GM18909 (cell line): ENCODE results near the gene TTLL4.
"Not testable (repeated sequence)": the region's sequence is repeated elsewhere in the genome, so short reads cannot be mapped to it uniquely, and the experiment has no call there.

Experiments
- ATAC-seq: cut with Tn5 transposase; IDR thresholded peaks from one replicate; pipeline ENCODE4 v1.9.1; 2021; ENCODE audit warnings: mild to moderate bottlenecking; ENCODE audit not compliant: unreplicated experiment, poor library complexity

The TTLL4 gene

DNA sequence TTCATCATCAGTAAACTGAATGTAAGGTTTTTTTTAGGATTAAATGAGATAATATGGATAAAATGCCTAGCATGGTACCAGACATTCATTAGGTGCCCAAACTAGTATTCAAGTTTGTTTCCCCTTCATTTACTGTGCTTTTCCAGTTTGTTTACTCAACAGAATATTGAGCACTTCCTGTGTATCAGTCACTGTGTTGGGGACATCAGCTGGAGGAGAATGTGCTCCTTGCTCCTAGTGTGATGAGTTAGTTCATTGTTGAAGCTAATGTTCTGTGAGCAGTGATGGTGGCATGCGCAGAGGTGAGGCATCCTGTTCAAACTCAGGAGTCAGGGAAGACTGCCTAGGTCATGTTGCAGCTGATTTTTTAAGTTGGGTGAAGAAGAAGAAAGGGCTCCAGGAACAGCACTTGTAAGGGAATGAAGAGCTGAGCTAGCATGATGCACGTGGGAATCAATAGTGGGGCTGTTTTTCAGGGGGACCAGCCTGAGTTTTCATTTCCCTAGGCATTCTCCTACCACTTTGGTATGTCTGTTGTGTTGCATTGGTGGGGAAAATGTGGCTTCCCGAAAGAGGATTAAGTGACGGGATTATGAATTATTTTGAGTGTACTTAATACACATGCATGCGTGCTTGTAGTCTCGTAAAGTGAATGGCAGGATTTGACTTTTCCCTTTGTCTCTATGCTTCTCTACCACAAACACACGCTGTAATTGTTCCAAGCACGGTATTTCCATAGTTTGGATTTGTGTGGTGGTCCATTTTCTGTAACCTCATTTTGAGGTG, 23.7 kb downstream of the TTLL4 start:
- ATAC-seq, result no peak

DNA sequence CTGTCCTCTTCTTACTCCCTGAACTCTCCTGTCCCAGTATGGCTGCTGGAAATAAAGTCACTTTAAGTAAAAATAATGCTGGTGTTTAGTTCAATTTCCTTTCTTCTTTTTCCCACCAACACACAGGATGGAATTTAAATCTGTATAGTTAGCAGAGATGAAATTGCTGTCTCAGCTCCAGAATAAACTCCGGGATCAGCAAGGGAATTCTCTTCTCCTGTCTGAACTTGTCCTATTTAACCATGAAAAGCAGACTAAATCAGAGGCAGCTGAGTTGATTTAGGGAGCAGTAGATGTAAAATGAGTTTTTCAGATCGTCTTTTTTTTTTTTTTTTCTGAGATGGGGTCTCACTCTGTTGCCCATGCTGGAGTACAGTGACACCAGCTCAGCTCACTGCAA, 25.9 kb downstream of the TTLL4 start:
- no peak for ATAC-seq

DNA sequence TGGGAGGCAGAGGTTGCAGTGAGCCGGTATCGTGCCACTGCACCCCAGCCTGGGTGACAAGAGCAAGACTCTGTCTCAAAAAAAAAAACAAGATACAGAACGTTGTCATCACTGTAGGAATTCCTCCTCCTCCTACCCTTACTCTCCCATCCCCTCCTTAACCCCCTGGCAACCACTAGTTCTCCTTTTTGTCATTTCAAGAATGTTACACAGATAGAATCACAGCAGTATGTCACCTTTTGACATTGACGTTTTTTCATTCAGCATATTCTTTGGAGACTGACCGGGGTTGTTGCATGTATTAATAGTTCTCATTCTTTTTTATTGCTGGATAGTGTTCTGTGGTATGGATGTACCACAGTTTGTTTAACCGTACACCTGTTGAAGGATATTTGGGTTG, 32.4 kb downstream of the TTLL4 start:
- no peak for ATAC-seq

DNA sequence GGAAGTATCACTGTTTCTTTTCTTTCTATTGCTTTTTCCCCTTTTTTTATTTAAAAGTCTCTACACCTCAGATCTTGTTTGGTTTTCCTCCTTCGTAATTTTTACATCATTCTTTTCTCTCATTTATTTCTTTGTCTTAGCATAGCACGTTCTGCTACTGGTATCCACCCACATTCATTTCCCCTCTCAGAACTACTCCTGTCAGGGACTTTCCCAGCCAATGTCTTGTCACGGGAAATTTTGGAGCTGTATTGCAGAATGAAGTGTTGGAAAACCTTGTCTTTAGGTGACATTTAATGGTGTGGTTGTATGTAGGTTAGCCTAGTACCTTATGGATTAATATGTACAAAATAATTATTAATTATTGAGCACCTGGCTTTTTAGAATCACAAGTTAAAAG, 34.0 kb downstream of the TTLL4 start:
- ATAC-seq, result no peak

DNA sequence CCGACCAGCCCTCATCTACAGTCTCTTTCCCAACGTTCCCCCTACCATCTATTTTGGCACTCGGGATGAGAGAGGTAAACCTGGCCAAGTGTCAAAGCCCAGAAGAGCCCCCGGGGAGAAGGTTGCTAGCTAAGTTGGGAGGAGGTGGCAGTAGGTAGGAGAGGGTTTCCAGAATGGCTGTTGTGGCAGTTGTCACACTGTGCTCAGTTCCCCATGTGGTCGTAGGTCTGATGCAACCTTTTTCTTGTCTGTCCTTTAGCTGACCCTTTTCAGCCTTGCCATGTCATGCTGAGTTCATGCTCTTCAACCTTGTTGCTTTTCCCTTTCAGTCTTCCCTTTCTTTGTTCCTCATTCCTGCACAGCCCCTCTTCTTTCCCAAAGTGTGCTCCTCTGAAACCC, 34.5 kb downstream of the TTLL4 start:
- ATAC-seq, result no peak

DNA sequence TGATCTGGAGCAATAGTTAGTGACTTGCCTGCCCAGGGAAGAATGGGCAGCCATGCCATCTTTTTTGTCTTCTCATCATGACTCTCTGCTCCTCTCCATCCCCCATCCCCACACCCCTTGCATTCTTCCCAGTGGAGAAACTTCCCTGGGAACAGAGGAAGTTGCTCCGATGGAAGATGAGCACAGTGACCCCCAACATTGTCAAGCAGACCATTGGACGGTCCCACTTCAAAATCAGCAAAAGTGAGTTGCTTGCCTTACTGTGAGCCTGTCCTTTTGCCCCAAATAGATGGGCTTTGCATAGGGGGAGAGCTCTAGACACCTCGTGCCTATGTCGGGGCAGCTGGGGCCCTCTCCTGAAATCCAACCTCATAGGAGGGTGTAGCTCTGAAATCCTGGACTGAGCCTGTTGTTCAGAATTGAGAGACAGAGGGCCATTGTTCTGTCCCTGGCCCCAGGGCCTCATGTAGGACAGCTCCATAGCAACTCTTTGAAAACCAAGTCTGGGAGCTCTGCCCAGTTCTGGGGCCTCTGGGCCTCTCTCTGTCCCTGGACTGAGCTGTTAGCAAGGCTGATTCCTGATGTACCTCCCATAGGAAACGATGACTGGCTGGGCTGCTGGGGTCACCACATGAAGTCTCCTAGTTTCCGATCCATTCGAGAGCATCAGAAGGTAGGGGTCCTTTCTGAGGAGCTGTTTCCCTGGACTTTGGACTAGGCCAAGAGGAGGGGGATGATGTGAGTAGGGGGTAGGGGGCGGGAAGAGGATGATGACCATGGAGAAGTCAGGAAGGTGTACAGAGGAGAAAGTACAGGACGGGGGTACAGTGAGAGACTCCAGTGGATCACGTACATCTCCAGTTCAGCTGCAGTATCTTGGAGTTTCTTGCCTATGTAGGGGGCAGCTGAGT, 35.2 kb downstream of the TTLL4 start:
- no peak for ATAC-seq

DNA sequence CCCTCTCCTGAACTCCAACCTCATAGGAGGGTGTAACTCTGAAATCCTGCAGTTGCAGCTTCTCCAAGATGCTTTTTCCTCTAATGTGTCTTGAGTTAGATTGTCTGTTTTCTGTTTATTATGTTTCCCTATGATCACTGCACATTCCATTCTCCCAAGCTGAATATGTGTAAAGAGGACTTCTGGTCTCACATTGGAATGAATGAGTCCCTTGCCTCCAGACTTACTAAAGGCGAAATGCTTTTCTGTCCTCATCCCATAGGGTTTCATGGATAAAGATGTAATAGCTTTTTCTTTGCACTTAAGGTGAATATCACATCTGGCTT, 35.8 kb downstream of the TTLL4 start:
- ATAC-seq, result no peak

DNA sequence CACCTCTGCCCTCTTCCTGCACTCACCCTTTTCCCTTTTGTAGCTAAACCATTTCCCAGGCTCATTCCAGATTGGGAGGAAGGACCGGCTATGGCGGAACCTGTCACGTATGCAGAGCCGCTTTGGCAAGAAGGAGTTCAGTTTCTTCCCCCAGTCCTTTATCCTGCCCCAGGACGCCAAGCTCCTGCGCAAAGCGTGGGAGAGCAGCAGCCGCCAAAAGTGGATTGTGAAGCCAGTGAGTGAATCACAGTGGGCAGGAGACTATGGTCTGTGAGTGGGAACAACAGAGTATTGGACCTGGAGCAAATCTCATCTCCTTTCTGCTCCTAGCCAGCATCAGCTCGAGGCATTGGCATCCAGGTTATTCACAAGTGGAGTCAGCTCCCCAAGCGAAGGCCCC, 36.3 kb downstream of the TTLL4 start:
- ATAC-seq, result no peak

DNA sequence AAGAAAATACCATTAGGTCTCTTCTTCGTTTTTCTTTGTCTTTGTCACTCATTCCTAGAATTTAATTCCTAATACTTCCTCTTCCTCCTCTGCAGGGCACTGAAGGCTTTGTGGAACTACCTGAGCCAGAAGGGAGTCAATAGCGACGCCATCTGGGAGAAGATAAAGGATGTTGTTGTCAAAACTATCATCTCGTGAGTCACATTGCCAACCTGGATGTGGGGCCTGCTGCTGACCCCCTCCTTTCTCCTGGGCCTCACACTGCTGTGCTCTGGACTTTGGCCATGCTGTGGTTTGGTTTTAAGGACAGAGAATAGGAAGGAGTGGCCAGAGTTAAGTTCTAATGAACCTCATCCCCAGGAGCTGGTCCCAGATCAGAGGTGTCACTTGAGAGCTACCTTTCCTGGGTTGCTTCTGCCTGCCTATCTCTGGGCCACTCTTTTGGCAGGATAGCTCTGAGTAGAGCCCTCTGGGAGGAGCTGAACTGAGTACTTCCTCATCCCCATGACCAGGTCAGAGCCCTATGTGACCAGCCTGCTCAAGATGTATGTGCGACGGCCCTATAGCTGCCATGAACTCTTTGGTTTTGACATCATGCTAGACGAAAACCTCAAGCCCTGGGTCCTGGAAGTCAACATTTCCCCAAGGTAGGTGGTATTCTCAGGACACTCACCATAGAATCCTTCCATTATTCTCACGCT, 38.3 kb downstream of the TTLL4 start:
- no peak for ATAC-seq

DNA sequence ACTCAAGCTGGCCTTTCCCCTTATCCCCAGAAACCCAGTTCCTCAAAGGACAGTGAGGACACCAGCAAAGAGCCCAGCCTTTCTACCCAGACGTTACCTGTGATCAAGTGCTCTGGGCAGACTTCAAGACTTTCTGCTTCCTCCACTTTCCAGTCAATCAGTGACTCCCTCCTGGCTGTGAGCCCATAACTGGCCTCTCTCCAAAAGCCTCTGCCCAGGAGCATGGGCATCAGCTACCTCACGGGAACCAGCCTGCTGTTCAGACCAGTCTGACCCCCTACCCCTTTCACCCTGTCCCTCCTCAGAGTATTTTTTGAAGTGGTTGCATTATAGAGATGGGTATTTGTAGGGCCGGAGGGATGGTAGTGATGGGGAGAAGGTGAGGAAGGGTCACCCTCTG, 43.6 kb downstream of the TTLL4 start:
- no peak for ATAC-seq

DNA sequence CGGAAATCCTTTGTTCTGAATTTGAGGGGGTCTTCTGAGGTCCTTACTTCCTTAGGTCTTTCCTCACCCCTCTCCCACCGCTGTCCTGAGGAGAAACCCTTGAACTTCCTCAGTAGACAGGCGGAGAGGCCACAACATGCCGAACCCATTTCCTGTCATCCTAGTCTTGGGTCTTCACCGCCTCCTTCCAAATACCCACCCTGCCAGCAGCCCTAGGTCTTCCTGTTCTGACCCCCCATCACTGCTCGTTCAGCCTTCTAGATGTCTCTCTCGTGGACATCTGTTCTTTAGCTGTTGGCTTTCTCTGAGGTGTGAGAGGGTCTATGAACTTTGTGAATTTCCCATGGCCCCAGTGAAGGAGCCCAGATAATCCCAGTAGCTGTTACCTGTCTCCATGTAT, 44.1 kb downstream of the TTLL4 start:
- no peak for ATAC-seq

DNA sequence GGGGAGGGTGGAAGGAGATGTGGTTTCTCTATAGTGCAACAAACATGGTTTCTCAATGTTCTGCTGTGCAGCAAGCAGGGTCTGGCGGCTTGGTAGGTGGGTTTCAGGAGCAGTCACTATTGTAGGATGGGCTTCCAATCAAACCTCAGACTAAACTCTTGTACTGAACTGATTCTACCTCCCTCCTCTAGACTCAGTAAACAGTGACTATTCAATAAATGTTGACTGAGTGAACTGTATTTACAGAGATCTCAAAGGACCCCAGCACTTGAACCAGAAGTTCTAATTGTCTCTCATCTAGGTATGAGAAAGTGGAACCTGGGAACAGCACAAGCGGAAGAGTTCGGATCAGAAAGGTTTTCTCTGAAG, 44.5 kb downstream of the TTLL4 start:
- ATAC-seq, result no peak

DNA sequence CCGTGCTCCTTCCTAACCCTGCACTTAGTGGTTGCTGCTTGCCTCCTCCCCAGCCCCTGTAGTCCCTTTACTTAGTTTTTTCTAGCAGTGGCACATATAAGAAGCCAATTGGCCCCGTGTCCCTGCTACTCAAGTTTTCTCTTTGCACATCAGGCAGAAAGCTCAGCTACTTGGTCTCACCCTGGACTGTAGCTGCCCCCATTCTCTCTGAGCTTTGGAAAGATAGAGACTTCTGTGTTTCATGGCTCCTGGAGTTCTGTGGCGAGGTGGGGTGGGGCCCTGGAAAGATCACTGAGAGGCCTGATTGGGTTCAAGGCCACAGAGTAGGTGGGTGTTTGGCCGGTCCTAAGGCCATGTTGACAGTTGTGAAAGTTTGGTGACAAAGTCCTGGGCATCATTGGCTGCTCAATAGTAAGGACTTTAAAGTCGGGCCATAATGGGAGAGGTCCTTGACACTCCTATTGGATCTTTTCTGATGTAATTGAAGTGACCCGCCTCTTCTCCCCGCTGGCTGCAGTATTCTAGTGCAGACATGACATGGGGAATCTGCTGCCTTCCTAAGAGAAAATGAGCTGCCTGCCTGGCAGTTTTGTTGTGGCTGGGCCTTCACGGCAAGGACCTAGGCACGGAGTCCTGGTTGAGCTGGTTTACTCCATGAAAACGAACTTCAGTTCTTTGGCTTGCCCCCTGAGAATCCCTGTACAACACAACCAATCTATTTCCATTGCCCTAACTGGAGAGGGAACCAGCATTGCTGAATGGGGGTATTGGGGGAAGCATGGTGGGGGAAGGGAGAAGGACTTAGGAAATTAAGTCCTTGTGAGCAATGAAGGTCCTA, 45.2 kb downstream of the TTLL4 start:
- no peak for ATAC-seq

DNA sequence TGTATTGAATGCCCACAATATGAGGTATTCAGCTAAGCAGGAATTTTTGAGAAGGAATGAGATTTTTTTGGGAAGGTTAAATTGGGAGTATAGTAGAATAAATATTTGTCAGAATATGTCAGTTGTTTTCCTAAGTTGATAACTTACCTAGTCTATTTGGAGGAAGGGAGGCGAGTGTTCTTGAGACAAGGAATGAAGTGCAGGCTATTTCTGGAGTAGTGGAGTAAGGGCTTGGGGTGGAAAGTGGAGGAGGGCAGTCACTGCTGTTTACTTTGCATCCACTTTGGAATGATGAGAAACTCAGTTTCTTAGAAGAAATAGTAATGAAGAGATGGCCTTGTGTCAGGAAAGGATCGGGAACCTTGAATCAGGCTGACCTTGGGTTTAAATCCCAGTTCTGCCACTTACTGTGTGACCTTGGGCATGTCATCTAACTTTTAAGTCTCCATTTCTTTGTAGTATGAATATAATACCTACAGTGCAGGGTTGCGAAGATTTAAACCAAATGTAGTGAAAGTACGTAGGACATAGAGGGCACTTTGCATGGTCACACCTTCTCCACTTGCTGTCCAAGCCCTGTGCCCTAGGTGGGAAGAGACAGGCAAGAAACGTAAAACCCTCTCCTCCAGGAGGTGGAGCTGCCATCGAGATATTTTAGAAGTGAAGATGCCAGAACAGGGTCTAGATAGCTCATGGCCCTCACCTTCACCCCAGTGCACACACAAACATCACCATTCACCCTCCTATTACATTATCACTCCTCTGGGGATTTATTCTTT, 46.2 kb downstream of the TTLL4 start:
- ATAC-seq, result no peak

DNA sequence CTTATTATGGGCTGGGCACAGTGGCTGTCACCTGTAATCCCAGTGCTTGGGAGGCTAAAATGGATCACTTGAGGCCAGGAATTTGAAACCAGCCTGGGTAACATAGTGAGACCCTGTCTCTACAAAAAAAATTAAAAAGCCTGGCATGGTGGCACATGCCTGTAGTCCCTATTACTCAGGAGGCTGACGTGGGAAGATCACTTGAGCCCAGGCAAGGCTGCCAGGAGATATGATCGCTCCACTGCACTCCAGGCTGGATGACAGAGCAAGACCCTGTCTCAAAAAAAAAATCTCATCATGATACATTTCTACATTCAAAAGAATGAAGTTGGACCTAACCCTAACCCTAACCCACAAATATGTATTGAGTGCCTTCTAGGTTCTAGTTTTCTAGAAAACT, 51.2 kb downstream of the TTLL4 start:
- ATAC-seq, result no peak

DNA sequence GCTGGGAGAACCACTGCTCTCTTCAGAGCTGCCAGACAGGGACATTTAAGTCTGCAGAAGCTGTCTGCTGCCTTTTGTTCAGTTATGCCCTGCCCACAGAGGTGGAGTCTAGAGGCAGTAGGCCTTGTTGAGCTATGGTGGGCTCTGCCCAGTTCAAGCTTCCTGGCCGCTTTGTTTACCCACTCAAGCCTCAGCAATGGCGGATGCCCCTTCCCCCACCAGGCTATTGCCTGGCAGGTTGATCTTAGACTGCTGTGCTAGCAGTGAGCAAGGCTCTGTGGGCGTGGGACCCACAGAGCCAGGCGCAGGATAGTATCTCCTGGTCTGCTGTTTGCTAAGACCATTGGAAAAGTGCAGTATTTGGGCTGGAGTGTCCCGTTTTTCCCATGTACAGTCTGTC, 62.1 kb downstream of the TTLL4 start:
- not testable (repeated sequence) for ATAC-seq

DNA sequence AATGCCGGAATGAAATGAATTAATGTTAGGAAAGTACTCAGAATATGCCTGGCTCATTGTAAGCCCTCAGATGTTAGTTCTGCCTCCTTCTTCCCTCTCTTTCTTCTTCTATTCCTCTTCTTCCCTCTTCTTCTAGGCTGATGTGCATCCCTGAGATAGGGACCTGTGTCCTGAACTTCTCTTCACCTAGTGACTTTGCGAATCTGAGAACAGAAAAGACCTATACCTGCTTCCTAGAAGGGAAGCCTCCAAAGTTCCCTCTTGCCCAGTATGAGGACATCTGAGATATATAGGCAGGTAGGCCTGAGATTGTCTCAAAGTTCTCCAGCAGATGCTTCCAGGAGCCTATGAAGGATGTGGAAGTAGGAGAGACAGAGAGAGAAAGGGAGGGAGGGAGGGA, 63.2 kb downstream of the TTLL4 start:
- no peak for ATAC-seq

DNA sequence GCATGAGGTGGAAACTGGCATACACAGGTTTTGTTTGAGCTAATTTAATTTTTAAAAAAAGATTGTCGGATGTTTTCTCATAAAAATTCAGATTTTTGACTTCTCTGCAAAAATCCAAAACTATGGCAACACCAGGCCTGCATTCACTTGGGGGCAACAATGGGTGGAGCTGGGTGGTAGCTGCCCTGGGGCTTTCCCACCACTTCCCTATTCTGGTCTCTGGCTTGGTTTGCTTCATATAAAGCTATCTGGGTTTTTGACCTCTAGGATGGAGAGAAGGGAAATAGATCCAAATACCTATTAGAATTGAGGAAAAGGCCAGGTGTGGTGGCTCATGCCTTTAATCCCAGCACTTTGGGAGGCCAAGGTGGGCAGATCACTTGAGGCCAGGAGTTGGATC, 65.9 kb downstream of the TTLL4 start:
- no peak for ATAC-seq

DNA sequence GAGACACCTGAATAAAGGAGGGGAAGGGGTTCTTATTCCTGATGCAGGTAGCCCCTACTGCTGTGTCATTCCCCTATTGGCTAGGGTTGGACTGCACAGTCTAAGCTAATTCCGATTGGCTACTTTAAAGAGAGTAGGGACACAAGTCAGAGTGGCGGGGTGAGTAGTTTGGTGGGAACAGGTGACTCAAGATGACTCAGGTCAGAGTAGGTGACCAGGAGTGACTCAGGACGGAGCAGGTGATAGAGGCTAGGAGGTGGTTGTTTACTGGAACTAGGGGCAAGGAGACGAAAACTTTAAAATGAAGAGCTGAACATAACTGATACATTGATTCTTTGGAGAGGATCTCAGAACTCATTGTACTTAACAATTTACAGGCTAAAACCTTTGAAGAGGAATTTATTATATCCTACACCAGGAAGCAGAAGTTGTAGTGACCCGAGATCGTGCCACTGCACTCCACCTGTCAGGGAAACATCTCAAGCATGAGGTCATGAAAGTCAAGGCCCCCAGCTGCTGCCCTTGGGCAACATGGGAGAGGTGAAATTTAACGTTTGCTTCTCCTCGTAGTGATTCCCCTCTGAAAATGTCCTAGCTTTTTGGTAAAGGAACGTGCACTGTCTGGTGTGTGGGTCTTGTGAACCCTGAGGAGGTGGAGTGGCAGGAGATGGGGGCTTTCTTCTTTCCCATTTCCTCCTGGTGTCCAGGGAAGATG, 66.8 kb downstream of the TTLL4 start:
- ATAC-seq, result no peak
